Measurements from ENCODE around the gene POLA1. TPM values are rescaled to one million over a fixed set of nuclear protein-coding genes. Genes with fewer than 3 reads are reported as not detected.
"Not testable (repeated sequence)": the region's sequence is repeated elsewhere in the genome, so short reads cannot be mapped to it uniquely, and the experiment has no call there.

Gene POLA1, protein sequence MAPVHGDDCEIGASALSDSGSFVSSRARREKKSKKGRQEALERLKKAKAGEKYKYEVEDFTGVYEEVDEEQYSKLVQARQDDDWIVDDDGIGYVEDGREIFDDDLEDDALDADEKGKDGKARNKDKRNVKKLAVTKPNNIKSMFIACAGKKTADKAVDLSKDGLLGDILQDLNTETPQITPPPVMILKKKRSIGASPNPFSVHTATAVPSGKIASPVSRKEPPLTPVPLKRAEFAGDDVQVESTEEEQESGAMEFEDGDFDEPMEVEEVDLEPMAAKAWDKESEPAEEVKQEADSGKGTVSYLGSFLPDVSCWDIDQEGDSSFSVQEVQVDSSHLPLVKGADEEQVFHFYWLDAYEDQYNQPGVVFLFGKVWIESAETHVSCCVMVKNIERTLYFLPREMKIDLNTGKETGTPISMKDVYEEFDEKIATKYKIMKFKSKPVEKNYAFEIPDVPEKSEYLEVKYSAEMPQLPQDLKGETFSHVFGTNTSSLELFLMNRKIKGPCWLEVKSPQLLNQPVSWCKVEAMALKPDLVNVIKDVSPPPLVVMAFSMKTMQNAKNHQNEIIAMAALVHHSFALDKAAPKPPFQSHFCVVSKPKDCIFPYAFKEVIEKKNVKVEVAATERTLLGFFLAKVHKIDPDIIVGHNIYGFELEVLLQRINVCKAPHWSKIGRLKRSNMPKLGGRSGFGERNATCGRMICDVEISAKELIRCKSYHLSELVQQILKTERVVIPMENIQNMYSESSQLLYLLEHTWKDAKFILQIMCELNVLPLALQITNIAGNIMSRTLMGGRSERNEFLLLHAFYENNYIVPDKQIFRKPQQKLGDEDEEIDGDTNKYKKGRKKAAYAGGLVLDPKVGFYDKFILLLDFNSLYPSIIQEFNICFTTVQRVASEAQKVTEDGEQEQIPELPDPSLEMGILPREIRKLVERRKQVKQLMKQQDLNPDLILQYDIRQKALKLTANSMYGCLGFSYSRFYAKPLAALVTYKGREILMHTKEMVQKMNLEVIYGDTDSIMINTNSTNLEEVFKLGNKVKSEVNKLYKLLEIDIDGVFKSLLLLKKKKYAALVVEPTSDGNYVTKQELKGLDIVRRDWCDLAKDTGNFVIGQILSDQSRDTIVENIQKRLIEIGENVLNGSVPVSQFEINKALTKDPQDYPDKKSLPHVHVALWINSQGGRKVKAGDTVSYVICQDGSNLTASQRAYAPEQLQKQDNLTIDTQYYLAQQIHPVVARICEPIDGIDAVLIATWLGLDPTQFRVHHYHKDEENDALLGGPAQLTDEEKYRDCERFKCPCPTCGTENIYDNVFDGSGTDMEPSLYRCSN (N-terminal part only)
- 25.5 TPM for total RNA-seq

DNA sequence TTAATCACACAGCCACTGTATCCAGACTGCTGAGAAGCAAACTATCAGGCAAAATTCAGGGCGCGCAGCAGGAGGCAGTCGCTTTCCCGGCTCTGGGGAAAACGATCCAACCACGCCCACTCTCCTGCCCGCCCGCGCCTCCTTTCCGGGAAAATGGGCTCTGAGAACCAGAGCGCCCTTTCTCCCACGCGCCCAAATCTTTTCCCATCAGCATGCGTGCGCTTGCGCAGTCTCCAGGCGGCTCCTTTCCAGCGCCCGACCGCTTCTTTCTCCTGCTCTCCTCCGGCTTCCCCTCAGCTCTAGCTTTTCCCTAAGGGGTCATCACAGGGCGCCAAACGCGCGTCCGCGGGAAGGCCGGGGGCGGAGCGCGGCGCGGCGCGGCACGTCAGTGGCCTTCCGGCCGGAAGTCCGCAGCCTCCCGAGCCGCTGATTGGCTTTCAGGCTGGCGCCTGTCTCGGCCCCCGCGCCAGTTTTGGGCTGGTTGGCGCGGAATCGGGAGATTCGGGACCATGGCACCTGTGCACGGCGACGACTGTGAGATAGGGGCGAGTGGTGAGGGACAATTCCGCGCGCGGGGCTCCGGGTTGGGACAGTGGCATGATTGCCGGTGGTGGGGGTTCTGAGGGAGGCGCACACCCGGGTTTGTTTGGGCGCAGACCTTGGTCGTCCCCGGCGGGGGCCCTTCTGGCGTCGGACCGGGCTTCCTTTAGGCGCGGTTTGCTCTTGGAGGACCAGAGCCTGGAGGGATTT lies at the start of gene POLA1:
POLA1 (plus strand) TSS at position 466 of the 750 bp plus-strand sequence; CDS start at position 510, 44 bp downstream.
- ATAC-seq (peak; percentile 99), DNase-seq (ENCODE audit: low spot score) (peak; percentile 95)
- intact Hi-C loops (cut with DNase I): no loop called here

DNA sequence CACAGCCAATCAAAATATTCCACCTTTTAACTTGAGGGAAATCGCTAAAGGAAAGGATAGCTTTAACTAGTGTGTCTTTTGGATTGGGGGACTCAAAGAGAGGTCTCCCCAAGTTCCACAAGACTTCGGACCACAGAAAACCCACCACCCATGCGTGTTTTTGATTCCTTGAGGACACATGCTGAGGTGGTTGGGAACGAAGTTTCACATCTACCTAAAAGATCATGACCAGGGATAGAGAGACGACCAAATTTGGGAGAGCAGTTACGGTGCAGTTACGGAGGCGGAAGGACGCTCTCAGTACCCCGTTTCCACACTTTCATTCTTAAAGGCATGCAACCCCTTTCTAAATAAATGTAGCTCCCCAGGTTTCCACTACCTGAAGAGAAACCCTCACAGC lies 47.7 kb upstream of the POLA1 start:
- no peak for DNase-seq (ENCODE audit: low spot score)

DNA sequence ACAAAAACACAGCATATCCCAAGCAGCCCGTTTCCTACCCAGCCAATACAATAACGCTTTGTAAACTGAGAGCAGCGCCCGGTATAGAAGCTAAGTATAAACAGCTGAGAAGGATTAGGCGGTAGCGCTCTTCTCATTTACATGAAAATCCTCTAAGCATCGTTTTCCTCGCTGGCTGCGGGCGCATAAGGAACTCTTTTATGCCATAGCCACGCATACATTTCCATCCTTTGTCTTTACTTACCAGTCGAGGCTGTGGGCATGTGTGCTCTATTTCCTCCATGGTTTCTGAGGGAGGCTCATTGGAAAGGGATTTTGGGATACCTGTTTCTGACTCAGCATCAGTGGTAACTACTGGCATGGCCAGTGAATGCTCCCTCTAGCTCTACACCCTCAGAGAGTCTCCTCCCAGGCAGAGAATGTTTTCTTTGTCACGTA lies 47.0 kb upstream of the POLA1 start:
- peak; percentile 71 for ATAC-seq
- intact Hi-C loops (cut with DNase I): no loop called here
- DNase-seq (ENCODE audit: low spot score): no peak

More for the DNA sequence above, 47.7 kb upstream of the POLA1 start:
- ATAC-seq: no peak
- intact Hi-C loops (cut with DNase I): no loop called here

DNA sequence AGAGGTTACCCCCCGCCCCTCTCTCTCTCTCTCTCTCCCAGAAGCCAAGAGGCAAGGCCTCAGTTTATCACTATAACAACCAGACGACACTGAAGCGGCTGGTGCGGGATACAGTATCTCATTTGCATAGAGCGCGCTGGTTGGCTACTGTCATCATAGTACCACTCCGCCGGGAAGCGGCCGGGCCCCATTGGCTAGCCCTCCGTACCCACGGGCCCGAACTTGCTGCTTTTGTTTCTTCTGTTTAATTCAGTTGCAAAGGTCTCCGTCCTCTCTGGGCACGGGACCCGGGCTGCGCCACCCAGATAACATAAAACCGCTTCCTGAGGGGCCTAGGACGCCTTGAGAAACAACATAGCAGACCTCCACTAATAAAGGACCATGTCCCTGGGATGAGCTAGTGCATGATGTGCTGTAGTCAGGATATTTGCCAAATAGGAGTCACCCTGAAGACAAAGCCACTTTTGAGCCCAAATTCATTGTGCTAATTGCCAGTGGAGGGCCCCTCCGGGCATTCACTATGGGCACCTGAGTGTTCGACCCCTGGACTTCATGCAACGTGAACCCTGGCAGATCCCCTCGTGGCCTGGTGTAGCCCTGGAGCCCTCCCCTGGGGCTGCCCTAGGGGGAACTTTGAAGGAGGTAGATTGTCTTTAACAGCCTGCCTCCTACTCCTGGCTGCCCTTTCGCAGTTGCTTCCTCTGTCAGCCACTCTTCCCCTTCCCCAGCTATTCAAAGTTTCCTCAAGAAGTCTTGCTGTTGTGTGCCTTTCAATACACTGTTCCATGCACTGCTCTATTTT lies 46.3 kb upstream of the POLA1 start, which contains the start of gene PCYT1B:
PCYT1B (minus strand) TSS at position 91 of the 802 bp plus-strand sequence. CDS start 242 bp downstream, outside the sequence.
- peak; percentile 97 for ATAC-seq
- intact Hi-C loops (cut with DNase I): no loop called here
- peak; percentile 75 for DNase-seq (ENCODE audit: low spot score)

DNA sequence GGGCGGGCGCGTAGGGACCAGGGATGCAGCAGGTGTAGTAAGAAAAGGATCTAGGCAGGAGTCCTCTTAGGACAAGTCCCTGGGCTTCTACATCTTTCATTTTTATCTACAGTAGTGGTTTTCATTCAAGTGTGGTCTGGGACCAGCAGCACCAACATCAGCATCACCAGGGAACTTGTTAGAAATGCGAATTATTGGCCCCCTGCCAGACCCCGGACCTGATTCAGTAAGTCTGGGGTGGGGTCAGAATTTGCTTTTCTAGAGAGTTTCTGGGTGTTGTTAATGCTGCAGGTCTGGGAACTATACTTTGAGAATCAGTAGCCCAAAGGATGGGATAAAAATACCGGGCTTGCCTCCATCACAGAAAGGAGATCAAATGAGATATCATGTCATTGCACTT lies 45.2 kb upstream of the POLA1 start:
- intact Hi-C loops (cut with DNase I): no loop called here
- ATAC-seq: no peak
- no peak for DNase-seq (ENCODE audit: low spot score)

DNA sequence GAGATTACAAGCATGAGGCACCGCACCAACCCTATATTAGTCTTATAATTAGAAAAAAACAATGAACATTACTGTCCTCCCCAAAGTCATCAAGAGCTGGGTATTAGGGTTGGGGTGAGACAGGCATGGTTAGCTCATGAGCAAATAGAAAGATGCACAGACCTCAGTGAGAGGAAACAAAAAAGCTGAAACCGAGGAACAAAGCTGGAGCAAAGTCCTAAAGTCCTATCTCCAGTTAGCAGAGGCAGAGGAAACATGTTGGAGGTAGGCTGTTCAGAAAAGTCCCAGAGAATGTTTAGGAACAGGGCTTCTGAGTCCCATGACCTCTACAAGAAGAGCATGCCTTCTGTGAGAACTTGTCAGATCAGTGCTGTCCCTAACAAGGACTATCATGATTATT lies 41.9 kb upstream of the POLA1 start:
- ATAC-seq (no peak), DNase-seq (ENCODE audit: low spot score) (no peak)
- intact Hi-C loops (cut with DNase I): no loop called here

DNA sequence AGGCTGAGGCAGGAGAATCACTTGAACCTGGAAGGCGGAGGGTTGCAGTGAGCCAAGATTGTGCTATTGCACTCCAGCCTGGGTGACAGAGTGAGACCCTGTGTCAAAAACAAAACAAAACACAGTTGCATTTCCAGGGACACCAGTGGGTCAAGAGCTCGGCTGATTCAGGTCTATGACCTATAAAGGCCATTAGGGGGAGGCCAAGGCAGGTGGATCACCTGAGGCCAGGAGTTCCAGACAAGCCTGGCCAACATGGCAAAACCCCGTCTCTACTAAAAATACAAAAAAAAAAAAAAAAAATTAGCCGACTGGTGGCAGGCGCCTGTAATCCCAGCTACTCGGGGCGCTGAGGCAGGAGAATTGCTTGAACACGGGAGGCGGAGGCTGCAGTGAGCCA lies 38.0 kb upstream of the POLA1 start:
- ATAC-seq; DNase-seq (ENCODE audit: low spot score); intact Hi-C loops (cut with DNase I): not testable (repeated sequence)

DNA sequence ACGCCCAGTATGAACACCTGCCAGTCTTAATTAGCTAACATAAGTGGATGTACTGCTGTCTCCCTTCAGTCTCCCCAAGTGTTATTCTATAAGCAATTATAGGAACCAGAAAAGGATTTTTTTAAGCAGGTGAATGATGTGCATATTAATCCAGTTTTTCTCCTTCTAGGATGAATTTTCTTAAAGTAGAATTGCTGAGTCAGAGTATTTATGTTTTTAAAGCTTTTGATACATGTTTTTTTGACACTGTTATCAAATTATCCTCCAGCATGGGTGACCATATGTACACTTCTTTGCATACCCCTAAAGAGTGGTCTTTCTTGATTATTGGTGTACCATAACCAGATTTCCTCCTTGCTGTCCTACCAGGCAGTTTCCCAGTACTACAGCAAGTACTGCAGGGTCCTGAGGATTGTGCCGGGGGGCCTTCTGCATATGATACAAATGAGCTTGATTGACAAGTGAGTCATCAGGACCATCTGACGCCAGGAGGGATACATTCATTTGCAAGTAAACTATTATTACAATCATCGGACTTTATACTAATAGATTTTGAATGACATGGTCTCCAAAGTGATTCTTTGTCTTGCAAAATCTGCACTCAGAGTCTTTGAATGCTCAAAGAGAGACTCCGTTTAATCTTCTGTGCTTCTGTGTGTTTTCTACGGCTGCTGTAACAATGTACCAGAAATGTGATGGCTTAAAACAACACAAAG lies 35.9 kb upstream of the POLA1 start:
- no peak for ATAC-seq
- DNase-seq (ENCODE audit: low spot score): no peak
- intact Hi-C loops (cut with DNase I): no loop called here

DNA sequence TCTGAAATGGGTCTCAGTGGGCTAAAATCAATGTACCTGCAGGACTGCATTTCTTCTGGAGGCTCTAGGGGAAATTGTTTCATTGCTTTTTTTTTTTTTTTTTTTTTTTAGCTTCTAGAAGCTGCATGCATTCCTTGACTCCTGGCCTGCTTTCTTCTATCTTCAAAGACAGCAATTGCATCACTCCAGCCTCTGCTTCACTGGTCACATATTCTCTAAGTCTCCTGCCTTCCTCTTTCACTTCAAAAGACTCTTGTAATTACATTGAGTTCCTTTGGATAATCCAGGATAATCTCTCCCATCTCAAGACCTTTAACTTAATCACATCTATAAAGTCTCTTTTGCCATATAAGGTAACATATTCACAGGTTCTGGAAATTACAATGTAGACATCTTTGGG lies 35.3 kb upstream of the POLA1 start:
- ATAC-seq (no peak), DNase-seq (ENCODE audit: low spot score) (no peak)
- intact Hi-C loops (cut with DNase I): no loop called here

DNA sequence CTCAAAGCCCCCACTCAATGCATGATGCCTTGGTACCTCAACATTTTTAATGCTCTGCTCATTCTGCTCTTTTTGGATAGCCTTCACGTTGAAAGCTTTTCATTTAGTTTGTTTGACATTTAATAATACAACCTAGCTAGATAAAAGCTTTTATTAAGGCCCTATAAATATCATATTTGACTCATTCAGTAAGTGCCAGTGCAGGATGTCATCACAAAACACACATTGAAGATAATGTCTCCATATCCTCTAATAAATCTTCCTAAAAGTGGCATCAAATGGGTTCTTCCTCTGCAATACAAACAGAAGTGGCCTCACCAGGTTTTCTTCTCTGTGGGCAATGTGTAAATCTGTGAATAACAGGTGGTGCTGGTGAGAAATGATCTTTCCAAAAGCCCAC lies 34.6 kb upstream of the POLA1 start:
- no peak for ATAC-seq

DNA sequence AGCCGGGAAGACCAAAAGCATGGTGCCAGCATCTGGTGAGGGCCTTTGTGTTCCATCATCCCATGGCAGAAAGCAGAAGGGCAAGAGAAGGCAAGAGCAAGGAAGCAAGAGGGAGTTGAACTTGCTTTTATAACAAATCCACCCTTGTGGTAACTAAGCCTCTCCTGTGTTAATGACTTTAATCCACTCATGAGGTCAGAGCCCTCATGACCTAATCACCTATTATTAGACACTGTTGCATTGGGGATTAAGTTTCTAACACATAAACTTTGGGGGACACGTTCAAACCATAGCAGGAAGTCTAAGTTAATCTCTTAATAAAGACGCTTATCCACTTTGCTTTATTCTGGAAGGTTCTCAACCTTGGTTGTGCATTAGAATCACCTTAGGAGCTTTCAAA lies 34.1 kb upstream of the POLA1 start:
- DNase-seq (ENCODE audit: low spot score): no peak
- no peak for ATAC-seq
- intact Hi-C loops (cut with DNase I): no loop called here

More for the DNA sequence above, 34.6 kb upstream of the POLA1 start:
- no peak for DNase-seq (ENCODE audit: low spot score)
- intact Hi-C loops (cut with DNase I): no loop called here

DNA sequence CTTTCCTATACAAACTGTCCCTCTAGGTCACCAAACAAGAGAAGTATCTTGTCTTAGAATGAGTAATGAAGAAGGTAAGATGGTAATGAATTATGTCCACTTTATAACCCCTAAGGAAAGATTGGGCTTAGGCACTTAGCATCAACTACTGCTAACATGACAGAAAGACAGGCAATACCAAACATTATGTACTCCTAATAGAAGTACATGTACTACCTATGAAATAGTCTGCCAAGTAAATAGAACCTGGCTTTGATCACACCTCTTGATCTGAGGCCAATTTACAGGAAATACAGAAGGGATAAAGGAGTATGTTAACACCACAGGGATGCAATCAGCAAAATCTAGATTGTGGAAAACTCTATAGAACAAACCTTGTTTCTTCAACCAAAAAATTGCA lies 32.4 kb upstream of the POLA1 start:
- ATAC-seq (no peak), DNase-seq (ENCODE audit: low spot score) (no peak)
- intact Hi-C loops (cut with DNase I): no loop called here

DNA sequence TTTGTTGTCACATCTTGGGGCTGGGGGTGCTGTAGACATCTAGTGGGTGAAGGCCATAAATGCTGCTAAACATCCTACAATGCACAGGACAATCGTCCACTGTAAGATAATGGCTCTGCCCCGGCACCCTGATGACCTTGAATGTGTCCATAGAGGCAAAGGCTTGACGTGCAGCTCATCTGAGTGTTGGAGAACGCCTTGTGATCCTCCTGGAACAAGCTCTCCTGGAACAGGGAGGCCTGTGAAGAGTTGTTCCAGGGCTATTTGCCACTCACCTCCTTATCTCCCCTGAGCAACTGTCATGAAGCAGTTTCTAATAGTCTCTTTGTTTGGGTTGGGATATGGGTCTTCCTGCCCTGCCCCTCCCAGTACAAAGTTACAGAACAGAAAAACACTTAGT lies 31.4 kb upstream of the POLA1 start:
- DNase-seq (ENCODE audit: low spot score) (no peak), ATAC-seq (no peak)
- intact Hi-C loops (cut with DNase I): no loop called here

DNA sequence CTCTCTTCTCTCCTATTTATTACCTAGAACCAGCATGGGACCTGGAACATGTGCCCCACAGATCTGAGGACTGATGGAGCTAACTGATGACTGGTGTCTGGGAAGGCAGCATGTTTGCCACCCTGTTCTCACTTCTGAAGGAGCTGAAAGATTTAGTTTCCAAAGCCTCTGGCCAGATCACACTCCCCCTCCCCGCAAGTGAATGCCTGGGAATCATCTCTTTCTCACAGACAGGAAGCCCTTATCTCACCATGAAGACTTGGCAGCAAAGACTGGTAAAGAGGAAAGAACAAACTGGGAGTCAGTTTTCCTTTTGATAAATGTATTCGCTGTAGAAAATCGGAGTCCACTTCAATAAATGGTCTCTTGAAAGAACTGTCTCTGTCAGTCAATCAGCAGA lies 25.6 kb upstream of the POLA1 start:
- DNase-seq (ENCODE audit: low spot score): no peak
- no peak for ATAC-seq
- intact Hi-C loops (cut with DNase I): no loop called here

DNA sequence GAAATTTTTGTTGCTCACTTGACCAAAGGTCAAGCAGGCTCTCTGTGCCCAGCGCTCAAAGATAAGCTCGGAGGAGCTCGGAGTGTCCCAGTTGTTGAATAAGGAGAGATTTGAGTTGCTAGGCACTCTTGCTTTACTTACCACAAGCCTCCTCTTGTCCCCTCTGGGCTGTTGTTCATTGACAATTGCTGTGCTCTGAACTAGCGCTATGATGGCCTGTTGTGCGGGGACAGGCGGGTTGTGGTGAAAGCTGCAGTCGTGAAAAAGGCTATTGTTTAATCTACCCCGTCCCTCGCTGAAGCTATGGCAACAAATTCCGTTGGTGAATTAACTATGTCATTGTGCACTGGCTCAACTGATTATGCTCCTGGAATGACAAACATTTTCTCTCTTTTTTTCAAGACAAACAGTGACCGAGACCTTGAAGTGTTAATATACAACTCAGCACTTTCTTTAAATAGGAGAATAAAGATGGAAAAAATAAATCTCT lies 21.0 kb upstream of the POLA1 start:
- peak; percentile 49 for ATAC-seq
- intact Hi-C loops (cut with DNase I): no loop called here
- DNase-seq (ENCODE audit: low spot score): no peak

DNA sequence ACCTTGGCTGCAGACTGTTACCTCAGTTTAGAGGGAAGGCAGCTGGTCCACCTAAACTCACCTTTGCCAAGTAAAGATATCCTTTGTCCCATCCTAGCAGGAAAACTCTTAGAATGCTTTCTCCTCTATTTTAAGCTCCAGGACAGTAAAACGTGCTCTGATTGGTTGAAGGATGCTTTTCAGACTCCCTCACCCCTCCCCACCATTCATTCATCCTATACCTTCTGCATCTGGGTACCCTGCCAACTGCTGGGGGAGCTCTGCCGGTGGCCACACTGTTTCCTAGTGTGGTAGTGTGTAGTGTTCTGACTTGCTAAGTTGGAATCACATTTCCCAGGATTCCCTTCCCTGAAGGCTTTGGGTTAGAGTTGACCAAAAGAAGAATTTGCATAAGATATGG lies 20.3 kb upstream of the POLA1 start:
- DNase-seq (ENCODE audit: low spot score) (no peak), ATAC-seq (no peak)
- intact Hi-C loops (cut with DNase I): no loop called here

Measured in sciatic nerve (tissue), 2 donors.